Hepatocyte (in vitro differentiated cells): Measurements from ENCODE around the gene ZNF581. TPM values are rescaled to one million over a fixed set of nuclear protein-coding genes. Genes with fewer than 3 reads are reported as not detected.

Experiments used
- DNase-seq: peaks from one replicate; pipeline ENCODE4 v3.0.0-alpha.2; 2016; ENCODE audit warnings: low spot score
- H2AFZ ChIP-seq: fragments of 200-600 bp; sonication (generic); 2 replicates; pipeline ENCODE4 v1.6.0; 2016; ENCODE audit warnings: antibody characterized with exemption, mild to moderate bottlenecking
- H3K27ac ChIP-seq: fragments of 200-600 bp; sonication (generic); 2 replicates; pipeline ENCODE4 v1.5.1; 2016; ENCODE audit warnings: mild to moderate bottlenecking
- H3K27me3 ChIP-seq: fragments of 200-600 bp; sonication (generic); 2 replicates; pipeline ENCODE4 v1.6.1; 2016
- H3K36me3 ChIP-seq: fragments of 200-600 bp; sonication (generic); replicated peaks from 2 replicates; pipeline ENCODE4 v1.5.1; 2016; ENCODE audit warnings: low read depth; ENCODE audit not compliant: insufficient read depth
- H3K4me1 ChIP-seq: fragments of 200-600 bp; sonication (generic); 2 replicates; pipeline ENCODE4 v1.5.1; 2016; ENCODE audit warnings: mild to moderate bottlenecking, moderate library complexity; ENCODE audit not compliant: insufficient read depth
- H3K4me2 ChIP-seq: fragments of 200-600 bp; sonication (generic); 2 replicates; pipeline ENCODE4 v1.6.0; 2016
- H3K4me3 ChIP-seq: fragments of 200-600 bp; sonication (generic); 2 replicates; pipeline ENCODE4 v1.5.1; 2016; ENCODE audit warnings: mild to moderate bottlenecking
- H3K79me2 ChIP-seq: fragments of 200-600 bp; sonication (generic); 2 replicates; pipeline ENCODE4 v1.6.0; 2017; ENCODE audit warnings: mild to moderate bottlenecking
- H3K9me2 ChIP-seq: fragments of 200-600 bp; sonication (generic); replicated peaks from 2 replicates; pipeline ENCODE4 v1.6.0; 2017; ENCODE audit warnings: mild to moderate bottlenecking; ENCODE audit not compliant: insufficient read depth
- H3K9me3 ChIP-seq: fragments of 200-600 bp; sonication (generic); 2 replicates; pipeline ENCODE4 v1.5.1; 2016; ENCODE audit warnings: low read depth, mild to moderate bottlenecking
- H4K20me1 ChIP-seq: fragments of 200-600 bp; sonication (generic); 2 replicates; pipeline ENCODE4 v1.6.0; 2016; ENCODE audit warnings: mild to moderate bottlenecking; ENCODE audit not compliant: insufficient read depth, poor library complexity, severe bottlenecking
- EZH2 ChIP-seq: fragments of 200-600 bp; sonication (generic); IDR thresholded peaks from 2 replicates; pipeline ENCODE4 v1.6.1; 2016; ENCODE audit warnings: antibody characterized with exemption, mild to moderate bottlenecking, borderline replicate concordance
- EZH2phosphoT487 ChIP-seq: fragments of 200-600 bp; sonication (generic); IDR thresholded peaks from one replicate; pipeline ENCODE4 v1.6.1; 2018; ENCODE audit warnings: antibody characterized with exemption, mild to moderate bottlenecking, low read depth, moderate library complexity; ENCODE audit not compliant: unreplicated experiment, severe bottlenecking
- WGBS: methylation state at CpG from one replicate; pipeline ENCODE4 v1.1.6; 2016; ENCODE audit warnings: low lambda C conversion rate; ENCODE audit errors: missing lambda C conversion rate; 5-methylcytosine and 5-hydroxymethylcytosine counted together
- polyA plus RNA-seq: library from polyadenylated mRNA; unstranded; fragments of >200 nt; fragmentation: Nextera tagmentation; extraction: Ambion mirVana; gene quantifications from 2 replicates; pipeline ENCODE4 v1.2.1, GENCODE V29; 2016
- total RNA-seq: library from RNA; depleted of rRNA; stranded (reverse); fragments of >200 nt; gene quantifications from 2 replicates; pipeline ENCODE4 v1.2.3, GENCODE V29; 2014
- TF ChIP-seq, protein P1 (sequence below): fragments of 200-600 bp; sonication (generic); IDR thresholded peaks from 2 replicates; pipeline ENCODE4 v1.5.1; 2016; ENCODE audit warnings: antibody characterized with exemption, mild to moderate bottlenecking; ENCODE audit not compliant: poor library complexity

Gene ZNF581
- total and polyA plus RNA-seq, 2 experiments from 2014 or later: 12.2 to 22.5 TPM

DNA sequence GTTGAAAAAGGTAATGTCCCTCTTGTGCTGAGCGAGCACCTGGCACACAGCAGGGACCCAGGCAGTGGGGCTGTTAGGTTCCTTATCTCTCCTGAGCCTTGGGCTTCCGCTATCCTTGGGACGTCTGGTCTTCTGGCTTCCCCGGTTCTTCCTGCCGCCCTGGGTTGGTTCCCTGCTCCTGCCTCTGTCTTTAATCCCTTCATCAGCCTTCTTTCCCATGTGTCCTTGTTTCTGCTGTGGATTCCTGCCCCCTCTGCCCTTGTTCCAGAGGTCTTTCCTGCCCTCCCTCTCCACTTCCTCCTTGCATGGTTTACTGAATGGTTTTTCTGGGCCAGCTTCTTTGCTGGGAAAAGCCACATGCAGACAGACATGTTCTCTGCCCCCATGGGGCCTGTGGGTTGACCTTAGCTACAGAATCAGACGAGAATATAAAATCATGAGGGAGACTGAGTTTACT lies 34.2 kb downstream of the ZNF581 start:
- Histone ChIP-seq H2AFZ (no peak overlapping the region), H3K79me2 (peaks cover 91% of the 10 kb centered on the region), H3K4me2 (peak overlapping the region; percentile 95), H3K27ac (peak overlapping the region; percentile 90), H3K4me1 (peaks cover 27% of the 10 kb centered on the region), H3K4me3 (no peak overlapping the region), H3K27me3 (no peaks in the 10 kb centered on the region), H3K9me2 (no peaks in the 10 kb centered on the region), H3K9me3 (no peaks in the 10 kb centered on the region), H3K36me3 (no peaks in the 10 kb centered on the region), H4K20me1 (peaks cover 60% of the 10 kb centered on the region)
- WGBS: 51% methylated on average over 6 of the region's 6 CpGs
- TF ChIP-seq EZH2: no peak
- TF ChIP-seq EZH2phosphoT487: no peak
- TF ChIP-seq, protein P1, sequence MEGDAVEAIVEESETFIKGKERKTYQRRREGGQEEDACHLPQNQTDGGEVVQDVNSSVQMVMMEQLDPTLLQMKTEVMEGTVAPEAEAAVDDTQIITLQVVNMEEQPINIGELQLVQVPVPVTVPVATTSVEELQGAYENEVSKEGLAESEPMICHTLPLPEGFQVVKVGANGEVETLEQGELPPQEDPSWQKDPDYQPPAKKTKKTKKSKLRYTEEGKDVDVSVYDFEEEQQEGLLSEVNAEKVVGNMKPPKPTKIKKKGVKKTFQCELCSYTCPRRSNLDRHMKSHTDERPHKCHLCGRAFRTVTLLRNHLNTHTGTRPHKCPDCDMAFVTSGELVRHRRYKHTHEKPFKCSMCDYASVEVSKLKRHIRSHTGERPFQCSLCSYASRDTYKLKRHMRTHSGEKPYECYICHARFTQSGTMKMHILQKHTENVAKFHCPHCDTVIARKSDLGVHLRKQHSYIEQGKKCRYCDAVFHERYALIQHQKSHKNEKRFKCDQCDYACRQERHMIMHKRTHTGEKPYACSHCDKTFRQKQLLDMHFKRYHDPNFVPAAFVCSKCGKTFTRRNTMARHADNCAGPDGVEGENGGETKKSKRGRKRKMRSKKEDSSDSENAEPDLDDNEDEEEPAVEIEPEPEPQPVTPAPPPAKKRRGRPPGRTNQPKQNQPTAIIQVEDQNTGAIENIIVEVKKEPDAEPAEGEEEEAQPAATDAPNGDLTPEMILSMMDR: no peak
- DNase-seq: no peak

DNA sequence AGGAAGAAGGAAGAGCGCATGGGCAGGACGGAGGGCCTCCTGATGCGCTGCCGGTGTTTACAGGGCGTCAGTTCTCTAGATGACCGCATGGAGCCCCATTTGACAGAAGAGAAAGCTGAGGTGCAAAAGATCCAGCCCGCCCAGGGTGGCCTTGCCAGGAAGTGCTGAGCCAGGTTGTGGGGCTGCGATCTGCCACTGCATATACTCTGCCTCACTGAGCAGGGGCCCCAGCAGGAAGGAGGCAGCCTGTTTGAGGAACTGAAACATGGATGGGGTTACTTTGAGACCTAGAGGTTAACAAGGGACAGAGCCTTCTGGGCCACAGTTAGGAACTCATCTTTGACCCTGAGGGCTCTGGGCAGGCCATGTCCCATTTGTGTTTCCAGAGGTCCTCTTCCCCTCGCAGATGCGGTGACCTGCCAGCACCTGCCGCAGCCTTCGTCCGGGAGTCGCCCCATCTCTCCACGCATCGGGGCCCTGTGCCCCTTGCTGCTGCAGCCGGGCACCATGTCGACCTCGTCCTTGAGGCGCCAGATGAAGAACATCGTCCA lies 34.7 kb downstream of the ZNF581 start:
- H3K4me1 ChIP-seq: peaks cover 32% of the 10 kb centered on the region
- no peak overlapping the region for H2AFZ ChIP-seq
- DNase-seq: no peak
- H3K9me2 ChIP-seq: no peaks in the 10 kb centered on the region
- H3K36me3 ChIP-seq: no peaks in the 10 kb centered on the region
- peaks cover 57% of the 10 kb centered on the region for H4K20me1 ChIP-seq
- H3K79me2 ChIP-seq: peaks cover 91% of the 10 kb centered on the region
- 96% methylated on average over 21 of the region's 21 CpGs for WGBS
- no peak overlapping the region for H3K4me3 ChIP-seq
- no peaks in the 10 kb centered on the region for H3K27me3 ChIP-seq
- H3K27ac ChIP-seq: peak overlapping the region; percentile 90
- no peaks in the 10 kb centered on the region for H3K9me3 ChIP-seq
- H3K4me2 ChIP-seq: peak overlapping the region; percentile 95
- TF ChIP-seq, protein P1: no peak
- TF ChIP-seq EZH2phosphoT487 (no peak), EZH2 (no peak)

DNA sequence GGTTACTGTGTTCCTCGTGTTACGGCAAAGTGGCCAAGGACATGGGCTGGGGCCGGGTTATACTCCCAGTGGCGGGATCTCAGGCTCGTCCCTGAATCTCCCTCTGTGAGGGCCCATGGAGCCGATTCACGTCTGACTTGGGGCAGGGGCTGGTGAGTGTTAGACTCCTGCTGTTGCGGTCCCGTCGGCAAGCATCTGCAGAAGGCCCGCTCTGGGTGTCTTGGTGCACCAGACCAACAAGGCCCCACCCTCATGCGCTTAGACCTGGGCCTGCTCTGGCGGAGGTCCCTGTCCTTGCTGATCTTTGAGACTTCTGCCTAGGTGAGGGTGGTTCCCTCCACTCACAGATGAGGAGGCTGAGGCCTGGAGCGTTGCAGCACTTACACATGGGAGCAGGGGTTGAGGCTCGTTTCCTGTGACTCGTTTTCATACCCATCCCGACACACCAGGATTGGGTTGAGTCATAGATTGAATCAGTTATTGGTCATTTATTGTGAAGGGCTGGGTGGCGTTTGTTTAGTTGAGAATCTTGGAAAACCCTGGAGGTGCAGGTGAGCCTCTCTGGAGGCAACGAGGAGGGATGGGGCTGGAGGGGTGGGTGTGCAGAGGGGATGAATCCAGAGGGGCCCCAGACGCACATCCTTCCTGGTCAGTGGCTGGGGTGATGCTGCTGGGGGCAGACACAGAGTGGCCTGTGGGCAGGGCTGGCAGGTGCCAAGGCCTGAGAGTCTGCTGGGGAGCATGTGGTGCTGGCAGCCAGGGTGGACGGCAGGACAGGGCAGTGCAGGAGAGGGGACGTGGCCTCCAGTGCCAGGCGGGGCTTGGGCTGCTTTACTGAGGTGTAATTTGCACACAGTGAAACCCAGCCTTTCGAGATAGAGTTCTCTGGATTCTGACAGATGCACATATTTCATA lies 36.2 kb downstream of the ZNF581 start:
- Histone ChIP-seq H3K4me3 (no peak overlapping the region), H4K20me1 (peaks cover 51% of the 10 kb centered on the region), H3K4me2 (no peak overlapping the region), H3K79me2 (peaks cover 86% of the 10 kb centered on the region), H3K27me3 (no peaks in the 10 kb centered on the region), H3K36me3 (no peaks in the 10 kb centered on the region), H2AFZ (no peak overlapping the region), H3K9me3 (no peaks in the 10 kb centered on the region), H3K27ac (no peak overlapping the region), H3K4me1 (peaks cover 36% of the 10 kb centered on the region), H3K9me2 (no peaks in the 10 kb centered on the region)
- no peak for TF ChIP-seq EZH2
- no peak for TF ChIP-seq EZH2phosphoT487
- TF ChIP-seq, protein P1: no peak
- whole genome bisulfite sequencing: 93% methylated on average over 24 of the region's 24 CpGs
- no peak for DNase-seq
